Trophoblast cell (in vitro differentiated cells and primary cell): ENCODE data around the gene GLDN.

Experiments used
- DNase-seq, 2 donors: peaks; one replicate each; pipeline ENCODE4 v3.0.0-alpha.2; 2016
- H2AFZ ChIP-seq: 2 replicates; pipeline ENCODE4 v1.6.1; 2013; ENCODE audit warnings: low read length, moderate library complexity, mild to moderate bottlenecking; ENCODE audit not compliant: insufficient read depth, poor library complexity
- H2AK5ac ChIP-seq: 2 replicates; pipeline ENCODE4 v1.6.1; 2013; ENCODE audit warnings: mild to moderate bottlenecking, low read length
- H2BK120ac ChIP-seq: 2 replicates; pipeline ENCODE4 v1.6.1; 2013; ENCODE audit warnings: low read length, mild to moderate bottlenecking, moderate library complexity; ENCODE audit not compliant: insufficient read depth, poor library complexity
- H2BK12ac ChIP-seq: 2 replicates; pipeline ENCODE4 v1.6.1; 2013; ENCODE audit warnings: mild to moderate bottlenecking, low read length, moderate library complexity
- H2BK5ac ChIP-seq: 2 replicates; pipeline ENCODE4 v1.6.1; 2013; ENCODE audit warnings: low read length, low read depth, moderate library complexity, mild to moderate bottlenecking; ENCODE audit not compliant: poor library complexity
- H3K14ac ChIP-seq: 2 replicates; pipeline ENCODE4 v1.6.1; 2013; ENCODE audit warnings: mild to moderate bottlenecking, low read length
- H3K18ac ChIP-seq: 2 replicates; pipeline ENCODE4 v1.6.1; 2013; ENCODE audit warnings: mild to moderate bottlenecking, low read length
- H3K23ac ChIP-seq: 2 replicates; pipeline ENCODE4 v1.6.1; 2013; ENCODE audit warnings: low read length
- H3K27ac ChIP-seq: 2 replicates; pipeline ENCODE4 v1.5.1; 2013; ENCODE audit warnings: low read depth, mild to moderate bottlenecking, inconsistent platforms, low read length, moderate library complexity
- H3K27me3 ChIP-seq: 2 replicates; pipeline ENCODE4 v1.6.1; 2013; ENCODE audit warnings: inconsistent platforms, mild to moderate bottlenecking, low read length, moderate library complexity; ENCODE audit not compliant: insufficient read depth
- H3K36me3 ChIP-seq, 2 experiments: 1 replicate in 1 of 2; 2 replicates in 1 of 2; pipeline ENCODE4 v1.6.1; 2013; ENCODE audit warnings: low read length in 2 of 2, mild to moderate bottlenecking in 2 of 2, moderate library complexity in 1 of 2; ENCODE audit not compliant: insufficient read depth in 2 of 2, control insufficient read depth in 1 of 2
- H3K4ac ChIP-seq: 2 replicates; pipeline ENCODE4 v1.6.1; 2013; ENCODE audit warnings: low read depth, mild to moderate bottlenecking, low read length, moderate library complexity
- H3K4me1 ChIP-seq, 2 experiments: 1 replicate in 1 of 2; 2 replicates in 1 of 2; pipeline ENCODE4 v1.6.1; 2013; ENCODE audit warnings: low read length in 2 of 2, mild to moderate bottlenecking in 2 of 2, moderate library complexity in 1 of 2; ENCODE audit not compliant: insufficient read depth in 2 of 2, control insufficient read depth in 1 of 2
- H3K4me2 ChIP-seq: 2 replicates; pipeline ENCODE4 v1.6.1; 2013; ENCODE audit warnings: inconsistent platforms, mild to moderate bottlenecking, low read length, moderate library complexity
- H3K4me3 ChIP-seq: 2 replicates; pipeline ENCODE4 v1.5.1; 2013; ENCODE audit warnings: mild to moderate bottlenecking, low read depth, low read length, inconsistent platforms
- H3K79me1 ChIP-seq: one replicate; pipeline ENCODE4 v1.6.1; 2013; ENCODE audit warnings: low read length
- H3K79me2 ChIP-seq: 2 replicates; pipeline ENCODE4 v1.6.1; 2013; ENCODE audit warnings: low read length, mild to moderate bottlenecking; ENCODE audit not compliant: control insufficient read depth, insufficient read depth, poor library complexity
- H3K9ac ChIP-seq: 2 replicates; pipeline ENCODE4 v1.6.1; 2013; ENCODE audit warnings: mild to moderate bottlenecking, low read length
- H3K9me3 ChIP-seq: 2 replicates; pipeline ENCODE4 v1.6.1; 2013; ENCODE audit warnings: low read depth, mild to moderate bottlenecking, control low read depth, inconsistent platforms, low read length; ENCODE audit not compliant: insufficient read depth
- H4K12ac ChIP-seq: 2 replicates; pipeline ENCODE4 v1.6.1; 2013; ENCODE audit warnings: low read depth, mild to moderate bottlenecking, low read length, moderate library complexity
- H4K8ac ChIP-seq: 2 replicates; pipeline ENCODE4 v1.6.1; 2013; ENCODE audit warnings: low read depth, mild to moderate bottlenecking, low read length, moderate library complexity
- H4K91ac ChIP-seq: one replicate; pipeline ENCODE4 v1.6.1; 2013; ENCODE audit warnings: low read depth, mild to moderate bottlenecking, low read length, moderate library complexity
- WGBS: extraction: QIAGEN DNeasy Blood & Tissue Kit; methylation state at CpG from one replicate; pipeline ENCODE4 v1.1.7; 2013; ENCODE audit warnings: missing lambda C conversion rate; ENCODE audit not compliant: insufficient read length, insufficient coverage; ENCODE audit errors: extremely low coverage; 5-methylcytosine and 5-hydroxymethylcytosine counted together

GLDN gene

DNA sequence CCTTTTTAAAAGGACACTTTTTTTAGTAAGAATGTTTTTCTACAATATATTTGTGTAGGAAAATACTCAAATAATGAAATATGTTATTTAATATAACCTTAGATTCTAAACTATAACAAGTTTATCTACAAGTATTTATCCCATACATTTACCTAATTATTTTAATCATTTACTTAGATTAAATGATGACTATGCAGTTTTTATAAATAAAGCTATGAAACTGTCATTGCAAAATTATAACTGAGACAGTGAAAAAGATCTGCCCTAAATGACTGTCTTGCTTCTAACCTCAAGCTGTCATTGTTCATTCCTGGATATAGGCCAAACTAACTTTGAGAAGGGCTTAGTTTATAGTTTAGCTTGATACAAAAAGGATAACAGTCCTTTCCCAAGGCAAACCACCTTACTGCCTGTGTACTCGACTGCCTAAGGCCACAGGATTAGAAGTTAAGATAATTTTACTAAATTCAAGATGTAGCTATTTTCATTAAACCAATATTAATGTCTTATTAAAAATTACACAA, 84.1 kb downstream of the GLDN start:
- no peak overlapping the region for H3K23ac ChIP-seq
- H3K4me2 ChIP-seq, result no peak overlapping the region
- H2BK5ac ChIP-seq, result no peak overlapping the region
- peaks cover 0 to 3% of the 10 kb centered on the region in 2 experiments for H3K4me1 ChIP-seq
- no peak overlapping the region for H2AK5ac ChIP-seq
- no peak overlapping the region for H3K27ac ChIP-seq
- H3K14ac ChIP-seq, result no peak overlapping the region
- no peak overlapping the region for H3K18ac ChIP-seq
- H4K8ac ChIP-seq, result no peak overlapping the region
- H3K79me1 ChIP-seq, result no peaks in the 10 kb centered on the region
- no peak overlapping the region for H2BK12ac ChIP-seq
- H2BK120ac ChIP-seq, result no peak overlapping the region
- DNase-seq, result no peak
- no peaks in the 10 kb centered on the region for H3K9me3 ChIP-seq
- H3K36me3 ChIP-seq, result no peaks in the 10 kb centered on the region
- no peak overlapping the region for H3K4ac ChIP-seq
- no CpG with 5 or more reads among the region's 1 CpG for WGBS
- no peak overlapping the region for H3K4me3 ChIP-seq
- H2AFZ ChIP-seq, result no peak overlapping the region
- H3K27me3 ChIP-seq, result no peaks in the 10 kb centered on the region
- no peak overlapping the region for H3K9ac ChIP-seq
- no peaks in the 10 kb centered on the region for H3K79me2 ChIP-seq
- H4K91ac ChIP-seq, result no peak overlapping the region
- H4K12ac ChIP-seq, result no peak overlapping the region

GRCh38 chr15:51438526-51438925, 97.1 kb downstream of the GLDN start:
- H4K12ac ChIP-seq, result no peak overlapping the region
- no peaks in the 10 kb centered on the region for H3K4me1 ChIP-seq
- H3K4me3 ChIP-seq, result no peak overlapping the region
- no peak overlapping the region for H3K27ac ChIP-seq
- WGBS, result no CpG with 5 or more reads among the region's 2 CpGs
- H3K9me3 ChIP-seq, result peaks cover 3% of the 10 kb centered on the region
- H4K8ac ChIP-seq, result no peak overlapping the region
- no peak overlapping the region for H3K4ac ChIP-seq
- no peaks in the 10 kb centered on the region for H3K36me3 ChIP-seq
- H4K91ac ChIP-seq, result no peak overlapping the region
- H3K18ac ChIP-seq, result no peak overlapping the region
- no peak overlapping the region for H2BK12ac ChIP-seq
- no peak overlapping the region for H3K9ac ChIP-seq
- no peaks in the 10 kb centered on the region for H3K79me1 ChIP-seq
- no peak overlapping the region for H3K14ac ChIP-seq
- no peak overlapping the region for H3K23ac ChIP-seq
- H3K79me2 ChIP-seq, result no peaks in the 10 kb centered on the region
- no peak for DNase-seq
- H2AK5ac ChIP-seq, result no peak overlapping the region
- no peak overlapping the region for H2BK5ac ChIP-seq
- H3K27me3 ChIP-seq, result no peaks in the 10 kb centered on the region
- H3K4me2 ChIP-seq, result no peak overlapping the region
- no peak overlapping the region for H2AFZ ChIP-seq
- no peak overlapping the region for H2BK120ac ChIP-seq

GRCh38 chr15:51443282-51443914, 101.9 kb downstream of the GLDN start:
- no CpG with 5 or more reads among the region's 4 CpGs for WGBS
- Histone ChIP-seq H3K23ac (no peak overlapping the region), H4K8ac (no peak overlapping the region)

DNA sequence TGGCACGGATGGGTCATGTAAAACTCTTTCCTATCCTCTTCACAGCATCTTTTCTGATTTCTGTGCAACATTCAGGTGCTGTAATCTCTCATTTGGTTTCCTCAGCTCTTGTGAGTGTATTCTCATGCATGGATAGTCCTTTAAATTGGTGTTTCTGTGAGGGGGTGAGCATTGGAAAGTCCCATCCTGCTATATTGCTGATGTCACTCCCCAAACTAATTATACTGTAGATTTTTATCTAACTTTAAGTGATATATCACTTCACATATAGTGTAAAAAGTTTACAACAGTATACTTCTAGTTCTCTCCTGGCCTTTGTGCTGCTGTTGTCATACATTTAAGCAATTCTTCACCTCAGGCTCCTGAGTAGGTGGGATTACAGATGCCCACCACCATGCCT, 102.7 kb downstream of the GLDN start:
- H3K4me3 ChIP-seq, result no peak overlapping the region
- H3K27me3 ChIP-seq, result no peaks in the 10 kb centered on the region
- no CpG with 5 or more reads among the region's 1 CpG for WGBS

More at GRCh38 chr15:51443282-51443914, 101.9 kb downstream of the GLDN start:
- Histone ChIP-seq H3K18ac (no peak overlapping the region), H4K91ac (no peak overlapping the region), H2BK12ac (no peak overlapping the region), H2BK120ac (no peak overlapping the region), H3K27ac (no peak overlapping the region), H3K4me1 (no peaks in the 10 kb centered on the region), H3K36me3 (no peaks in the 10 kb centered on the region), H3K14ac (no peak overlapping the region), H2AK5ac (no peak overlapping the region), H3K9ac (no peak overlapping the region), H3K4ac (no peak overlapping the region), H3K27me3 (no peaks in the 10 kb centered on the region), H3K79me1 (no peaks in the 10 kb centered on the region), H2AFZ (no peak overlapping the region), H3K9me3 (peaks cover 3% of the 10 kb centered on the region), H4K12ac (no peak overlapping the region), H3K79me2 (no peaks in the 10 kb centered on the region), H3K4me2 (no peak overlapping the region), H3K4me3 (no peak overlapping the region), H2BK5ac (no peak overlapping the region)
- no peak for DNase-seq

More for the DNA sequence above, 102.7 kb downstream of the GLDN start:
- no peak for DNase-seq
- no peak overlapping the region for H2AK5ac ChIP-seq
- no peak overlapping the region for H3K14ac ChIP-seq
- H4K8ac ChIP-seq, result no peak overlapping the region
- H2BK120ac ChIP-seq, result no peak overlapping the region
- no peak overlapping the region for H2BK12ac ChIP-seq
- no peak overlapping the region for H3K18ac ChIP-seq
- no peak overlapping the region for H2AFZ ChIP-seq
- H3K9me3 ChIP-seq, result peaks cover 3% of the 10 kb centered on the region
- H3K4me2 ChIP-seq, result no peak overlapping the region
- H3K79me1 ChIP-seq, result no peaks in the 10 kb centered on the region
- H3K23ac ChIP-seq, result no peak overlapping the region
- H2BK5ac ChIP-seq, result no peak overlapping the region
- H3K4me1 ChIP-seq, result no peaks in the 10 kb centered on the region
- no peak overlapping the region for H4K12ac ChIP-seq
- no peaks in the 10 kb centered on the region for H3K79me2 ChIP-seq
- H3K4ac ChIP-seq, result no peak overlapping the region
- no peak overlapping the region for H3K9ac ChIP-seq
- H3K27ac ChIP-seq, result no peak overlapping the region
- H4K91ac ChIP-seq, result no peak overlapping the region
- no peaks in the 10 kb centered on the region for H3K36me3 ChIP-seq
